ENCODE results near the gene PPP2R5A.
"Not testable (repeated sequence)": the region's sequence is repeated elsewhere in the genome, so short reads cannot be mapped to it uniquely, and the experiment has no call there.

Gene PPP2R5A

GRCh38 chr1:212313616-212314015 is 28.4 kb downstream of the PPP2R5A start:
- Histone ChIP-seq H3K27ac (ENCODE audit: low read depth, low read length) (no peak overlapping the region), H3K4me3 (ENCODE audit: low read depth in 1 of 2, low read length in 2 of 2) (no peak overlapping the region), H3K36me3 (ENCODE audit: control insufficient read depth in 1 of 2, insufficient read depth in 2 of 2, low read length in 2 of 2) (peaks cover 0 to 4% of the 10 kb centered on the region in 2 donors), H3K27me3 (ENCODE audit: control insufficient read depth in 1 of 2, insufficient read depth in 2 of 2, low read length in 2 of 2) (no peaks in the 10 kb centered on the region), H3K4me1 (ENCODE audit: control insufficient read depth in 1 of 2, insufficient read depth in 2 of 2, low read length in 2 of 2) (peaks cover 0 to 5% of the 10 kb centered on the region in 2 donors), H3K9me3 (ENCODE audit: control insufficient read depth in 1 of 2, low read length in 2 of 2) (no peaks in the 10 kb centered on the region), H3K9ac (ENCODE audit: low read depth in 1 of 2, low read length in 2 of 2) (no peak overlapping the region)

GRCh38 chr1:212315184-212315583 is 30.0 kb downstream of the PPP2R5A start:
- Histone ChIP-seq H3K4me3 (ENCODE audit: low read depth in 1 of 2, low read length in 2 of 2) (no peak overlapping the region), H3K9ac (ENCODE audit: low read depth in 1 of 2, low read length in 2 of 2) (no peak overlapping the region), H3K4me1 (ENCODE audit: control insufficient read depth in 1 of 2, insufficient read depth in 2 of 2, low read length in 2 of 2) (peaks cover 0 to 5% of the 10 kb centered on the region in 2 donors), H3K27me3 (ENCODE audit: control insufficient read depth in 1 of 2, insufficient read depth in 2 of 2, low read length in 2 of 2) (no peaks in the 10 kb centered on the region), H3K36me3 (ENCODE audit: control insufficient read depth in 1 of 2, insufficient read depth in 2 of 2, low read length in 2 of 2) (no peaks in the 10 kb centered on the region), H3K9me3 (ENCODE audit: control insufficient read depth in 1 of 2, low read length in 2 of 2) (no peaks in the 10 kb centered on the region), H3K27ac (ENCODE audit: low read depth, low read length) (no peak overlapping the region)

- no peaks in the 10 kb centered on the region for H3K36me3 ChIP-seq (ENCODE audit: control insufficient read depth in 1 of 2, insufficient read depth in 2 of 2, low read length in 2 of 2)
- H3K9me3 ChIP-seq (ENCODE audit: control insufficient read depth in 1 of 2, low read length in 2 of 2): no peaks in the 10 kb centered on the region
- H3K27ac ChIP-seq (ENCODE audit: low read depth, low read length): no peak overlapping the region
- H3K4me1 ChIP-seq (ENCODE audit: control insufficient read depth in 1 of 2, insufficient read depth in 2 of 2, low read length in 2 of 2): peaks cover 0 to 5% of the 10 kb centered on the region in 2 donors
- H3K9ac ChIP-seq (ENCODE audit: low read depth in 1 of 2, low read length in 2 of 2): no peak overlapping the region
- H3K4me3 ChIP-seq (ENCODE audit: low read depth in 1 of 2, low read length in 2 of 2): no peak overlapping the region
- H3K27me3 ChIP-seq (ENCODE audit: control insufficient read depth in 1 of 2, insufficient read depth in 2 of 2, low read length in 2 of 2): no peaks in the 10 kb centered on the region
These were observed 30.7 kb downstream of the PPP2R5A start for GRCh38 chr1:212315907-212316306.

- Histone ChIP-seq H3K27ac (ENCODE audit: low read depth, low read length) (no peak overlapping the region), H3K27me3 (ENCODE audit: control insufficient read depth in 1 of 2, insufficient read depth in 2 of 2, low read length in 2 of 2) (no peaks in the 10 kb centered on the region), H3K4me1 (ENCODE audit: control insufficient read depth in 1 of 2, insufficient read depth in 2 of 2, low read length in 2 of 2) (peaks cover 0 to 5% of the 10 kb centered on the region in 2 donors), H3K36me3 (ENCODE audit: control insufficient read depth in 1 of 2, insufficient read depth in 2 of 2, low read length in 2 of 2) (no peaks in the 10 kb centered on the region), H3K4me3 (ENCODE audit: low read depth in 1 of 2, low read length in 2 of 2) (no peak overlapping the region), H3K9ac (ENCODE audit: low read depth in 1 of 2, low read length in 2 of 2) (no peak overlapping the region), H3K9me3 (ENCODE audit: control insufficient read depth in 1 of 2, low read length in 2 of 2) (no peaks in the 10 kb centered on the region)
These were observed 32.7 kb downstream of the PPP2R5A start for GRCh38 chr1:212317916-212318315.

GRCh38 chr1:212321031-212321430 is 35.8 kb downstream of the PPP2R5A start:
- H3K27me3 ChIP-seq (ENCODE audit: control insufficient read depth in 1 of 2, insufficient read depth in 2 of 2, low read length in 2 of 2); H3K4me1 ChIP-seq (ENCODE audit: control insufficient read depth in 1 of 2, insufficient read depth in 2 of 2, low read length in 2 of 2); H3K27ac ChIP-seq (ENCODE audit: low read depth, low read length); H3K4me3 ChIP-seq (ENCODE audit: low read depth in 1 of 2, low read length in 2 of 2); H3K9ac ChIP-seq (ENCODE audit: low read depth in 1 of 2, low read length in 2 of 2); H3K36me3 ChIP-seq (ENCODE audit: control insufficient read depth in 1 of 2, insufficient read depth in 2 of 2, low read length in 2 of 2); H3K9me3 ChIP-seq (ENCODE audit: control insufficient read depth in 1 of 2, low read length in 2 of 2): not testable (repeated sequence)

GRCh38 chr1:212323066-212323465 is 37.9 kb downstream of the PPP2R5A start:
- no peaks in the 10 kb centered on the region for H3K4me1 ChIP-seq (ENCODE audit: control insufficient read depth in 1 of 2, insufficient read depth in 2 of 2, low read length in 2 of 2)
- H3K9me3 ChIP-seq (ENCODE audit: control insufficient read depth in 1 of 2, low read length in 2 of 2): no peaks in the 10 kb centered on the region
- no peak overlapping the region for H3K4me3 ChIP-seq (ENCODE audit: low read depth in 1 of 2, low read length in 2 of 2)
- no peaks in the 10 kb centered on the region for H3K36me3 ChIP-seq (ENCODE audit: control insufficient read depth in 1 of 2, insufficient read depth in 2 of 2, low read length in 2 of 2)
- H3K27me3 ChIP-seq (ENCODE audit: control insufficient read depth in 1 of 2, insufficient read depth in 2 of 2, low read length in 2 of 2): no peaks in the 10 kb centered on the region
- no peak overlapping the region for H3K9ac ChIP-seq (ENCODE audit: low read depth in 1 of 2, low read length in 2 of 2)
- no peak overlapping the region for H3K27ac ChIP-seq (ENCODE audit: low read depth, low read length)

- H3K27me3 ChIP-seq (ENCODE audit: control insufficient read depth in 1 of 2, insufficient read depth in 2 of 2, low read length in 2 of 2): no peaks in the 10 kb centered on the region
- H3K4me3 ChIP-seq (ENCODE audit: low read depth in 1 of 2, low read length in 2 of 2): no peak overlapping the region
- H3K9me3 ChIP-seq (ENCODE audit: control insufficient read depth in 1 of 2, low read length in 2 of 2): no peaks in the 10 kb centered on the region
- H3K4me1 ChIP-seq (ENCODE audit: control insufficient read depth in 1 of 2, insufficient read depth in 2 of 2, low read length in 2 of 2): no peaks in the 10 kb centered on the region
- H3K27ac ChIP-seq (ENCODE audit: low read depth, low read length): no peak overlapping the region
- H3K36me3 ChIP-seq (ENCODE audit: control insufficient read depth in 1 of 2, insufficient read depth in 2 of 2, low read length in 2 of 2): no peaks in the 10 kb centered on the region
- no peak overlapping the region for H3K9ac ChIP-seq (ENCODE audit: low read depth in 1 of 2, low read length in 2 of 2)
These were observed 41.3 kb downstream of the PPP2R5A start for GRCh38 chr1:212326541-212326940.

GRCh38 chr1:212328248-212328647 is 43.0 kb downstream of the PPP2R5A start:
- no peaks in the 10 kb centered on the region for H3K4me1 ChIP-seq (ENCODE audit: control insufficient read depth in 1 of 2, insufficient read depth in 2 of 2, low read length in 2 of 2)
- no peak overlapping the region for H3K9ac ChIP-seq (ENCODE audit: low read depth in 1 of 2, low read length in 2 of 2)
- no peak overlapping the region for H3K27ac ChIP-seq (ENCODE audit: low read depth, low read length)
- no peaks in the 10 kb centered on the region for H3K9me3 ChIP-seq (ENCODE audit: control insufficient read depth in 1 of 2, low read length in 2 of 2)
- no peak overlapping the region for H3K4me3 ChIP-seq (ENCODE audit: low read depth in 1 of 2, low read length in 2 of 2)
- peaks cover under 1 to 3% of the 10 kb centered on the region in 2 donors for H3K36me3 ChIP-seq (ENCODE audit: control insufficient read depth in 1 of 2, insufficient read depth in 2 of 2, low read length in 2 of 2)
- no peaks in the 10 kb centered on the region for H3K27me3 ChIP-seq (ENCODE audit: control insufficient read depth in 1 of 2, insufficient read depth in 2 of 2, low read length in 2 of 2)

GRCh38 chr1:212329105-212329504 is 43.9 kb downstream of the PPP2R5A start:
- Histone ChIP-seq H3K36me3 (ENCODE audit: control insufficient read depth in 1 of 2, insufficient read depth in 2 of 2, low read length in 2 of 2) (peaks cover 8 to 11% of the 10 kb centered on the region in 2 donors), H3K9me3 (ENCODE audit: control insufficient read depth in 1 of 2, low read length in 2 of 2) (no peaks in the 10 kb centered on the region), H3K27me3 (ENCODE audit: control insufficient read depth in 1 of 2, insufficient read depth in 2 of 2, low read length in 2 of 2) (no peaks in the 10 kb centered on the region), H3K4me3 (ENCODE audit: low read depth in 1 of 2, low read length in 2 of 2) (no peak overlapping the region), H3K9ac (ENCODE audit: low read depth in 1 of 2, low read length in 2 of 2) (no peak overlapping the region), H3K27ac (ENCODE audit: low read depth, low read length) (no peak overlapping the region), H3K4me1 (ENCODE audit: control insufficient read depth in 1 of 2, insufficient read depth in 2 of 2, low read length in 2 of 2) (no peaks in the 10 kb centered on the region)

- Histone ChIP-seq H3K27ac (ENCODE audit: low read depth, low read length) (no peak overlapping the region), H3K4me1 (ENCODE audit: control insufficient read depth in 1 of 2, insufficient read depth in 2 of 2, low read length in 2 of 2) (no peaks in the 10 kb centered on the region), H3K9me3 (ENCODE audit: control insufficient read depth in 1 of 2, low read length in 2 of 2) (no peaks in the 10 kb centered on the region), H3K36me3 (ENCODE audit: control insufficient read depth in 1 of 2, insufficient read depth in 2 of 2, low read length in 2 of 2) (peaks cover 3 to 24% of the 10 kb centered on the region in 2 donors), H3K9ac (ENCODE audit: low read depth in 1 of 2, low read length in 2 of 2) (no peak overlapping the region), H3K4me3 (ENCODE audit: low read depth in 1 of 2, low read length in 2 of 2) (no peak overlapping the region), H3K27me3 (ENCODE audit: control insufficient read depth in 1 of 2, insufficient read depth in 2 of 2, low read length in 2 of 2) (no peaks in the 10 kb centered on the region)
These were observed 55.9 kb downstream of the PPP2R5A start for GRCh38 chr1:212341090-212341489.

- no peaks in the 10 kb centered on the region for H3K4me1 ChIP-seq (ENCODE audit: control insufficient read depth in 1 of 2, insufficient read depth in 2 of 2, low read length in 2 of 2)
- H3K36me3 ChIP-seq (ENCODE audit: control insufficient read depth in 1 of 2, insufficient read depth in 2 of 2, low read length in 2 of 2): peaks cover 10 to 36% of the 10 kb centered on the region in 2 donors
- no peak overlapping the region for H3K9ac ChIP-seq (ENCODE audit: low read depth in 1 of 2, low read length in 2 of 2)
- H3K4me3 ChIP-seq (ENCODE audit: low read depth in 1 of 2, low read length in 2 of 2): no peak overlapping the region
- H3K9me3 ChIP-seq (ENCODE audit: control insufficient read depth in 1 of 2, low read length in 2 of 2): no peaks in the 10 kb centered on the region
- no peaks in the 10 kb centered on the region for H3K27me3 ChIP-seq (ENCODE audit: control insufficient read depth in 1 of 2, insufficient read depth in 2 of 2, low read length in 2 of 2)
- no peak overlapping the region for H3K27ac ChIP-seq (ENCODE audit: low read depth, low read length)
These were observed 59.7 kb downstream of the PPP2R5A start for GRCh38 chr1:212344905-212345304.
